GM19455 (cell line): ENCODE data around the gene PLP1.
"Not testable (repeated sequence)": the region's sequence is repeated elsewhere in the genome, so short reads cannot be mapped to it uniquely, and the experiment has no call there.

Experiments used
- ATAC-seq: cut with Tn5 transposase; IDR thresholded peaks from one replicate; pipeline ENCODE4 v1.9.1; 2021; ENCODE audit not compliant: unreplicated experiment

The PLP1 gene

GRCh38 chrX:103780336-103781061 is 3.9 kb downstream of the PLP1 start:
- no peak for ATAC-seq

GRCh38 chrX:103781062-103781402 is 4.4 kb downstream of the PLP1 start:
- ATAC-seq = no peak

- no peak for ATAC-seq
Measured at GRCh38 chrX:103781706-103782105, 5.1 kb downstream of the PLP1 start.

GRCh38 chrX:103782640-103783039 is 6.0 kb downstream of the PLP1 start:
- no peak for ATAC-seq

- no peak for ATAC-seq
Measured at GRCh38 chrX:103783196-103783595, 6.6 kb downstream of the PLP1 start.

GRCh38 chrX:103783971-103784370 is 7.3 kb downstream of the PLP1 start:
- no peak for ATAC-seq

GRCh38 chrX:103789004-103789403 is 12.4 kb downstream of the PLP1 start:
- no peak for ATAC-seq

GRCh38 chrX:103791228-103791627 is 14.6 kb downstream of the PLP1 start:
- ATAC-seq = no peak

- ATAC-seq = no peak
Measured at GRCh38 chrX:103791826-103792485, 15.3 kb downstream of the PLP1 start.

GRCh38 chrX:103792916-103793544 is 16.4 kb downstream of the PLP1 start:
- no peak for ATAC-seq

GRCh38 chrX:103793545-103793940 is 16.9 kb downstream of the PLP1 start:
- ATAC-seq = no peak

- ATAC-seq = no peak
Measured at GRCh38 chrX:103794119-103794518, 17.5 kb downstream of the PLP1 start.

- ATAC-seq = no peak
Measured at GRCh38 chrX:103797691-103798090, 21.1 kb downstream of the PLP1 start.

- no peak for ATAC-seq
Measured at GRCh38 chrX:103800318-103800717, 23.7 kb downstream of the PLP1 start.

- ATAC-seq = no peak
Measured at GRCh38 chrX:103805860-103806259, 29.2 kb downstream of the PLP1 start.

- ATAC-seq = no peak
Measured at GRCh38 chrX:103806862-103807474, 30.3 kb downstream of the PLP1 start.

GRCh38 chrX:103811858-103812257 is 35.2 kb downstream of the PLP1 start:
- ATAC-seq = no peak

- ATAC-seq = not testable (repeated sequence)
Measured at GRCh38 chrX:103817101-103817500, 40.5 kb downstream of the PLP1 start.

GRCh38 chrX:103817502-103817901 is 40.9 kb downstream of the PLP1 start:
- peak; percentile 55 for ATAC-seq

- no peak for ATAC-seq
Measured at GRCh38 chrX:103818842-103819619, 42.4 kb downstream of the PLP1 start.

- not testable (repeated sequence) for ATAC-seq
Measured at GRCh38 chrX:103820802-103821201, 44.2 kb downstream of the PLP1 start.
